ENCODE data around the gene NOXO1.

DNA sequence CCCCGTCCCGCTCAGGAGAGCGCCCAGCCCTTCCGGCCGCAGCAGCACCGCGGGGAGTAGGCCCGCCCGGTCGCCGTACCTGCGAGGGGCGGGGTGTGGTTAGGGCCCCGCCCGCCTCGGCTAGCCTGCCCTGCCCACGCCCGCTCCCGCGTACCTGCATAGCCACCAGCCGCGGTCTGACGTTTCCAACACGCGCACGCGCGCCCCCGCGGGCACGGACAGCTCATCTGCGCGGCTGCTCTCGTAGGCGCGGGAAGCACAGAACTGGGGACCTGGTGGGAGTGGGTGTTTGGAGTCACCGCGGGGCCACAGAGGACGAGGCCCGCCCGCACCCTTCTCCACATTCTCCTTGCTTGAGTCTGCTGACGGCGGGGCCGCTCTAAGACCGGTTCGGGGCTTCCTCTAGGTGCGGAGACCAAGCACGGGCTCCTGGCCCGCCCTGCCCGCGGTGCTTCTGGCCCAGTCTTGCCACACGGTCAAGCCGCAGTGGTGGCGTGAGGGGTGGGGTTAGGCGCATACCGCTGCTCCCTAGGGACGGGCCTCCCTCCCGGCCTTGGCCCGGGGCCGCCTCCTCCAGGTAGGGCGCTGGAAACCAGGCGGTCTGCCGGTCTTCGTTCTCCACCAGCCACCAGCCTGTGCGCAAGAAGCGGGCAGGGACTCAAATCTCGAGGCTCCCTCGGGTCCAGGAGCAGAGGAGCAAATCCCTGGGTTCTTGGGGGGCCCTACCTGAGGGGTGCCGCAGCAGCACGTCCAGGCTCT lies 1.8 kb downstream of the NOXO1 start:
- no peak for TF ChIP-seq YY1 (IDR thresholded peaks at IDR 0.05)
- TF ChIP-seq, protein P1, sequence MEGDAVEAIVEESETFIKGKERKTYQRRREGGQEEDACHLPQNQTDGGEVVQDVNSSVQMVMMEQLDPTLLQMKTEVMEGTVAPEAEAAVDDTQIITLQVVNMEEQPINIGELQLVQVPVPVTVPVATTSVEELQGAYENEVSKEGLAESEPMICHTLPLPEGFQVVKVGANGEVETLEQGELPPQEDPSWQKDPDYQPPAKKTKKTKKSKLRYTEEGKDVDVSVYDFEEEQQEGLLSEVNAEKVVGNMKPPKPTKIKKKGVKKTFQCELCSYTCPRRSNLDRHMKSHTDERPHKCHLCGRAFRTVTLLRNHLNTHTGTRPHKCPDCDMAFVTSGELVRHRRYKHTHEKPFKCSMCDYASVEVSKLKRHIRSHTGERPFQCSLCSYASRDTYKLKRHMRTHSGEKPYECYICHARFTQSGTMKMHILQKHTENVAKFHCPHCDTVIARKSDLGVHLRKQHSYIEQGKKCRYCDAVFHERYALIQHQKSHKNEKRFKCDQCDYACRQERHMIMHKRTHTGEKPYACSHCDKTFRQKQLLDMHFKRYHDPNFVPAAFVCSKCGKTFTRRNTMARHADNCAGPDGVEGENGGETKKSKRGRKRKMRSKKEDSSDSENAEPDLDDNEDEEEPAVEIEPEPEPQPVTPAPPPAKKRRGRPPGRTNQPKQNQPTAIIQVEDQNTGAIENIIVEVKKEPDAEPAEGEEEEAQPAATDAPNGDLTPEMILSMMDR (IDR thresholded peaks at IDR 0.05; ENCODE audit: low read depth, low read length, missing input control), result no peak
- no peak for TF ChIP-seq HNF4G (IDR thresholded peaks at IDR 0.05)
- TF ChIP-seq, protein P2, sequence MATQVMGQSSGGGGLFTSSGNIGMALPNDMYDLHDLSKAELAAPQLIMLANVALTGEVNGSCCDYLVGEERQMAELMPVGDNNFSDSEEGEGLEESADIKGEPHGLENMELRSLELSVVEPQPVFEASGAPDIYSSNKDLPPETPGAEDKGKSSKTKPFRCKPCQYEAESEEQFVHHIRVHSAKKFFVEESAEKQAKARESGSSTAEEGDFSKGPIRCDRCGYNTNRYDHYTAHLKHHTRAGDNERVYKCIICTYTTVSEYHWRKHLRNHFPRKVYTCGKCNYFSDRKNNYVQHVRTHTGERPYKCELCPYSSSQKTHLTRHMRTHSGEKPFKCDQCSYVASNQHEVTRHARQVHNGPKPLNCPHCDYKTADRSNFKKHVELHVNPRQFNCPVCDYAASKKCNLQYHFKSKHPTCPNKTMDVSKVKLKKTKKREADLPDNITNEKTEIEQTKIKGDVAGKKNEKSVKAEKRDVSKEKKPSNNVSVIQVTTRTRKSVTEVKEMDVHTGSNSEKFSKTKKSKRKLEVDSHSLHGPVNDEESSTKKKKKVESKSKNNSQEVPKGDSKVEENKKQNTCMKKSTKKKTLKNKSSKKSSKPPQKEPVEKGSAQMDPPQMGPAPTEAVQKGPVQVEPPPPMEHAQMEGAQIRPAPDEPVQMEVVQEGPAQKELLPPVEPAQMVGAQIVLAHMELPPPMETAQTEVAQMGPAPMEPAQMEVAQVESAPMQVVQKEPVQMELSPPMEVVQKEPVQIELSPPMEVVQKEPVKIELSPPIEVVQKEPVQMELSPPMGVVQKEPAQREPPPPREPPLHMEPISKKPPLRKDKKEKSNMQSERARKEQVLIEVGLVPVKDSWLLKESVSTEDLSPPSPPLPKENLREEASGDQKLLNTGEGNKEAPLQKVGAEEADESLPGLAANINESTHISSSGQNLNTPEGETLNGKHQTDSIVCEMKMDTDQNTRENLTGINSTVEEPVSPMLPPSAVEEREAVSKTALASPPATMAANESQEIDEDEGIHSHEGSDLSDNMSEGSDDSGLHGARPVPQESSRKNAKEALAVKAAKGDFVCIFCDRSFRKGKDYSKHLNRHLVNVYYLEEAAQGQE (IDR thresholded peaks at IDR 0.05), result no peak

All from liver (tissue), 3 donors.